Measurements from ENCODE around the gene TMEM100.

DNA sequence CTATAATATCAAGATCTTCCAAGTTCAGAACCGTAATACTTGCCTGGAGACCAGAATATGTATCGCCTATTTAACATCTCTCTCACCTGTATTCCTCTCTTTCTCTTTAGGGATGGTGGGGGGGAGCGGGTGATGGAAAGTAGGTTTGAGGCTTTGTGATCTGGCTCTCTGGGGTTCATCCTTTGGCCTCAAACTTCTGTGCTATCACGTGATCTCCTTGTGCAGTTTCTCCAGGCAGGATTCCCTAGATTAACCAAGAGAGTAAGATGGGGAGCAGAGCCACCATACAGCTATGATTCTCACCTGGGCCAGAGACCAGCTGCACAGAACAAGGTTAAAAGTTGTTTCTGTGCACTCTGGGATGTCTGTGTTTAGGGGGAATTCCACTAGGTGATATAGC, 5.2 kb downstream of the TMEM100 start:
- TF ChIP-seq POLR2A (IDR thresholded peaks at IDR 0.05), result no peak
- TF ChIP-seq, protein P1, sequence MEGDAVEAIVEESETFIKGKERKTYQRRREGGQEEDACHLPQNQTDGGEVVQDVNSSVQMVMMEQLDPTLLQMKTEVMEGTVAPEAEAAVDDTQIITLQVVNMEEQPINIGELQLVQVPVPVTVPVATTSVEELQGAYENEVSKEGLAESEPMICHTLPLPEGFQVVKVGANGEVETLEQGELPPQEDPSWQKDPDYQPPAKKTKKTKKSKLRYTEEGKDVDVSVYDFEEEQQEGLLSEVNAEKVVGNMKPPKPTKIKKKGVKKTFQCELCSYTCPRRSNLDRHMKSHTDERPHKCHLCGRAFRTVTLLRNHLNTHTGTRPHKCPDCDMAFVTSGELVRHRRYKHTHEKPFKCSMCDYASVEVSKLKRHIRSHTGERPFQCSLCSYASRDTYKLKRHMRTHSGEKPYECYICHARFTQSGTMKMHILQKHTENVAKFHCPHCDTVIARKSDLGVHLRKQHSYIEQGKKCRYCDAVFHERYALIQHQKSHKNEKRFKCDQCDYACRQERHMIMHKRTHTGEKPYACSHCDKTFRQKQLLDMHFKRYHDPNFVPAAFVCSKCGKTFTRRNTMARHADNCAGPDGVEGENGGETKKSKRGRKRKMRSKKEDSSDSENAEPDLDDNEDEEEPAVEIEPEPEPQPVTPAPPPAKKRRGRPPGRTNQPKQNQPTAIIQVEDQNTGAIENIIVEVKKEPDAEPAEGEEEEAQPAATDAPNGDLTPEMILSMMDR (IDR thresholded peaks at IDR 0.05), result no peak

Data from body of pancreas (tissue), 4 donors.